DMS153 treated with DMSO at 0.1 percent for 48 hours (cell line): Measurements from ENCODE around the gene LTBP3.

Experiments
- DNase-seq: peaks from one replicate; lab custom pipeline; 2025; ENCODE audit not compliant: unreplicated experiment; lab: John Stamatoyannopoulos, UW

The LTBP3 gene

DNA sequence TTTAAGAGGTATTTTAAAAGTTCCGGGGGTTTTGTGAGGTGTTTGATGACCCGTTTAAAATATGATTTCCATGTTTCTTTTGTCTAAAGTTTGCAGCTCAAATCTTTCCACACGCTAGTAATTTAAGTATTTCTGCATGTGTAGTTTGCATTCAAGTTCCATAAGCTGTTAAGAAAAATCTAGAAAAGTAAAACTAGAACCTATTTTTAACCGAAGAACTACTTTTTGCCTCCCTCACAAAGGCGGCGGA lies 59.5 kb downstream of the LTBP3 start:
- no peak for DNase-seq

GRCh38 chr11:65498042-65498726 lies 60.0 kb downstream of the LTBP3 start:
- peak; percentile 81 for DNase-seq

DNA sequence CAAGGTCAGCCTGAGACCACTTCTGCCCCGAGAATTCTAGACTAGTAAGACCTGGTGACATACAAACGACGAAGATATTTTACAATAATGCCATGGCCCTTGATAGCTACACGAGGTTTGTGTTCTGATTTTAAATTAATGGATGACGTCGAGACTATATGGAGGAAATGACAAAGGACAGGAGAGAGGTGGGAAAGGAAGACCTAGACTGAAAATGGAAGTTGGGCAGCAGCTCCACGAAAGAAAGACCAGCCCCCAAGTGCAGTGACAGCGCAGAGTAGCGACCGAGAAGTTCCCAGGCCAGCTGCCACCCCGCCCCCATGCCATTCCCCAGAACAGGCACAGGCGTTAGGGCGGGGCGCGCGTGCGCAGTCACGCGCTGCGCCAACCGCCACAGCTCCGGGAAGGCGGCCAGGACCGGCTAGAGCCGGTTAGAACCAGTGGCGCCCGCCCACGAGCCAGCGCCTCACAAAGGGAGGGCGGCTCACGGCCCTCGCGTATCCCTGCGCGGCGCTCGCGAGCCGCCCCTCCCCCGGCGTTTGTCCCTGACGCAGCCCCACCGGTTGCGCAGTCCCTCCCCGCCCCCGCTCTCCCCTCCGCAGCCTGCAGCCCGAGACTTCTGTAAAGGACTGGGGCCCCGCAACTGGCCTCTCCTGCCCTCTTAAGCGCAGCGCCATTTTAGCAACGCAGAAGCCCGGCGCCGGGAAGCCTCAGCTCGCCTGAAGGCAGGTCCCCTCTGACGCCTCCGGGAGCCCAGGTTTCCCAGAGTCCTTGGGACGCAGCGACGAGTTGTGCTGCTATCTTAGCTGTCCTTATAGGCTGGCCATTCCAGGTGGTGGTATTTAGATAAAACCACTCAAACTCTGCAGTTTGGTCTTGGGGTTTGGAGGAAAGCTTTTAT lies 60.8 kb downstream of the LTBP3 start:
- DNase-seq = peak; percentile 96

DNA sequence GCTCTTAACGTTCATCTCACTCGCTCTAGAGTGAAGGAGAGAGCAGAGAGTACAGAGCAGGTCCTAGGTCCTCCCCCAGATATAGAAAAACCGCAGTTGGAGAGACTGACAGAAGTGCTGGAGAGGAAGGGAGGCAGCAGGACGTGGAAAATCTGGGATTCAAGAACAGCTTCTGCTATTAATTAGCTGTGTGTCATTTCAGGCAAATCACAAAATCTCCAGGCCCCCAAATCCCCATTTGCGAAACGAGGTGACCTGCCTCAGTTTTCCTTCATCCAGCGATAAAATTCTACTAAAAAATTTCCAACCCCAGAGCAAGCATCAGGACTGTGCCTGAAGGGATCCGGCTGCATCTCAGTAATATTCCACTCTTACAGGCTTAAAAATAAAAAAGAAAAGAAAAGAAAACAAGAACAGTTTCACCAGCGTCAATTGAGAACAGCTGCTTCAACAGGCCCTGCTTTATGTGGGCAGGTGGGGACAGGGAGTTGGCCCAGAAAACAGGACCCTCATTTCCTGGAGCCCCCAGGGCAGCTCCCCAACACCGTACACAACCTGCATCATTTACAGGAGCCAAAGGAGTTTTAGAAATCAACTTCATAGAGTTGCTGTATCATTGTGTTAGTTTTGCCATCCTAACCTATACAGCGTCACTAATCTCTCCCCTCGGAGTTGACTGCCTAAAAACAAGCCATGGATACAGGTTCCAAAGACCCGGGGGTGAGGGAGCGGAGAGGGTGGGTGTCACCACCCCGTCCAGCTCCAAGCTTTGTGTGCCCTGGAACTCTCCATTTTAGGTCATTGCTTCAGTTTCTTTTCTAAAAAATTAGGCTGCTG lies 61.6 kb downstream of the LTBP3 start:
- peak; percentile 77 for DNase-seq

- no peak for DNase-seq
Observed at GRCh38 chr11:65493367-65494176, 64.6 kb downstream of the LTBP3 start.

GRCh38 chr11:65492637-65493366 lies 65.4 kb downstream of the LTBP3 start:
- DNase-seq = no peak

DNA sequence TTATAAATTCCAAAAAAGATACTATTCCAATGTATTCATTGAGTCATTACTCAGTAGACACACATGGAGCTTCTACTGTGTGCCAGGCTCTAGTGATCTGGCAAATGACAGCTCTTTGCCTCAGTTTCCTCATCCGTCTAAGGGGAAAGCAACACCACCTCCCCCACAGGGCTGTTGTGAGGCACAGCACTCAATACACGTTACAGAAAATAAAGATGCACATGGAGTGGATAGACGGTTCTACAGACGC lies 65.8 kb downstream of the LTBP3 start:
- no peak for DNase-seq

- DNase-seq = peak; percentile 72
Observed at GRCh38 chr11:65491614-65492386, 66.4 kb downstream of the LTBP3 start.

DNA sequence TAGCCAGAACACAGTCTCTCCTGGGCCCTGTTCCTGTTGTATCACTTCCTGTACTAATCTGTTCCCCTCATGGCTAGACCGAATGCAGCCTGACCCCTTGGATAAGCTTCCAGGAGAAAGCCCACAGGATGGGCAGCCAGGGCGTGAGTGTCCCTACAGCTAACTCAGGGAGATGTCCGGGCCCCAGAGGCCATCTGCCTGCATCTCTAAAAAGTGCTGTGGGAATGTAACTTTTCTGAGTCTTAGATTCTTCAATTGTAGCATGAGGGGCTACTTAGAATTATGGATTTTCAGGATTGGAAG lies 67.0 kb downstream of the LTBP3 start:
- DNase-seq = no peak

DNA sequence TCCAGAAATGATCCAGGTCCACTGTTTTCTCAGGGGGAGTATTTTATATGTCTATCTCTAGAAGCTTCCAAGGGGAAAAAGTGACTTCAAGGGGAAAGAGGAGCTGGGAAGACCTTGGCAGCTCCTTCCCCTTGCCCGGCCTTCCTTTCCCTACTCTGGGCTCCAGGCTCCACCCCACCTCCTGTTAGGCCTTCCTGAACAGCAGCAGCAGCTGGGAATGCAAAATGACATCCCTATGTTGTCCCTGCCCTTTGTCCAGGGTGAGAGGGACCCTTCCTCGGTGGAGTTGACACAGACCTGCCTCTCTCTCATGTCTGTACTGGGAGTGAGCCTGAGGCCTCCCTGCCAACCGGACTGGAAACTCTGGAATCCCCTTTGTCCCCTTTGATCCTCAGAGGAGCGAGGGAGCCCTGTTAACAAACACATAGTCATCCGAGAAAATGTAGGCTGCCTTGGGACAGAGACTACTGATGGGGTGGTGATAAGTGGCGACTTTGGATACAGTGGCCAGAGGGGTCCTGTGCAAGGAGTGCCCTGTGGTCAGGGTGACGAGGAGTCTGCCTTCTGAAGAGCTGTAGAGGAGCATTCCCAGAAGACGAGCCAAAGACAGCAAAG lies 68.3 kb downstream of the LTBP3 start:
- no peak for DNase-seq

DNA sequence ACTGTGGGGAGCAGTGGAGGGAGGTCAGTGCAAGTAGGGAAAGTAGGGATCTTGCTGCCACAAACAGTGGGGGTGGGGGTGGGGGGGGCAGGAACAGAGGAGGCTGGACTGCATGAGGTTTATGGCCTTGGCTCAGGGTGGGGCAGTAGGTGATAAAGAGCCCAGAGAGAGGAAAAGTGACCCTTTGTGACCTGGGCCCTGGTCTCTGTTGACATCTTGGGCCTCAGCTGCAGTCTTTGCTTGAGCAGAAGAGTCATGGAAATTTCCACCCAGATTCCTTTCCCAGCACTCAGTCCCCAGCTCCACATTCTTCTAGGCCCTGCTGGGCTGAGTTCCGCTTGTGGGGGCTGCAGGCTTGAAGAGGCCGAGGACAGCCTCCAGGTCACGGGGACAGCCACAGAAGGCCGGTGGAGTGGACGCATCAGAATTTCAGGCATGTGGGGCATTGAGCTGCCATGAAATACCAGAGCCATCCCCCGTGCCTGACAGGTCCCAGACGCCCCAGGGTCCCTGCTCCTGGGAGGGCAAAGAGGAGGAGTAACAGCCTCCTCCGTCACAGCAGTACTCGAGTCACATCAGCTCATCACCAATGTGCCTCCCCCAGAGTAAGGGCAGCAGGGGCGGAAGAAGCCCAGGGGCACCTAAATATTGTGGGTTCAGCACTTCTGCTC lies 69.0 kb downstream of the LTBP3 start:
- DNase-seq = no peak
